Measurements from ENCODE around the gene ZG16. TPM values are rescaled to one million over a fixed set of nuclear protein-coding genes. Genes with fewer than 3 reads are reported as not detected.
A peak's percentile ranks its signal among the peaks of the same experiment; 100 is the strongest.

ZG16 gene
- total RNA-seq, 1 donor from 2014 or later = not detected

- H3K27me3 Mint-ChIP-seq (ENCODE audit: unreplicated experiment) = no peaks in the 10 kb centered on the region
- H3K9me3 Mint-ChIP-seq (ENCODE audit: unreplicated experiment) = no peaks in the 10 kb centered on the region
- DNase-seq (ENCODE audit: extremely low spot score, unreplicated experiment) = no peak
- peak overlapping the region; percentile 94 for H3K4me3 Mint-ChIP-seq (ENCODE audit: unreplicated experiment)
- TF ChIP-seq CTCF (IDR thresholded peaks at IDR 0.05) = no peak
- peaks cover 74% of the 10 kb centered on the region for H3K4me1 Mint-ChIP-seq (ENCODE audit: unreplicated experiment)
- peaks cover 13% of the 10 kb centered on the region for H3K36me3 Mint-ChIP-seq (ENCODE audit: unreplicated experiment)
- H3K27ac Mint-ChIP-seq (ENCODE audit: unreplicated experiment) = peak overlapping the region; percentile 99
Measured at GRCh38 chr16:29816694-29817441, 38.8 kb downstream of the ZG16 start.

- peak overlapping the region; percentile 50 for H3K27ac Mint-ChIP-seq (ENCODE audit: unreplicated experiment)
- no peak for DNase-seq (ENCODE audit: extremely low spot score, unreplicated experiment)
Measured at GRCh38 chr16:29818082-29818481, 40.0 kb downstream of the ZG16 start.

GRCh38 chr16:29819506-29819905, 41.5 kb downstream of the ZG16 start:
- Mint-ChIP-seq H3K4me1 (ENCODE audit: unreplicated experiment) (peaks cover 77% of the 10 kb centered on the region), H3K4me3 (ENCODE audit: unreplicated experiment) (peak overlapping the region; percentile 88)

More at GRCh38 chr16:29818082-29818481, 40.0 kb downstream of the ZG16 start:
- TF ChIP-seq CTCF (IDR thresholded peaks at IDR 0.05) = no peak
- peak overlapping the region; percentile 94 for H3K4me3 Mint-ChIP-seq (ENCODE audit: unreplicated experiment)
- no peaks in the 10 kb centered on the region for H3K9me3 Mint-ChIP-seq (ENCODE audit: unreplicated experiment)
- H3K36me3 Mint-ChIP-seq (ENCODE audit: unreplicated experiment) = peaks cover 13% of the 10 kb centered on the region
- no peaks in the 10 kb centered on the region for H3K27me3 Mint-ChIP-seq (ENCODE audit: unreplicated experiment)
- H3K4me1 Mint-ChIP-seq (ENCODE audit: unreplicated experiment) = peaks cover 76% of the 10 kb centered on the region

GRCh38 chr16:29820271-29820701, 42.2 kb downstream of the ZG16 start, which contains the start of gene MVP:
Gene MVP, plus strand, starts transcription at chr16:29820462. Its CDS starts 10,088 bp downstream, at chr16:29830550.
- peak within 1 kb of the TSS; percentile 96 for H3K27ac Mint-ChIP-seq (ENCODE audit: unreplicated experiment)

More at GRCh38 chr16:29819506-29819905, 41.5 kb downstream of the ZG16 start:
- no peaks in the 10 kb centered on the region for H3K9me3 Mint-ChIP-seq (ENCODE audit: unreplicated experiment)
- DNase-seq (ENCODE audit: extremely low spot score, unreplicated experiment) = no peak
- no peaks in the 10 kb centered on the region for H3K27me3 Mint-ChIP-seq (ENCODE audit: unreplicated experiment)
- peaks cover 13% of the 10 kb centered on the region for H3K36me3 Mint-ChIP-seq (ENCODE audit: unreplicated experiment)
- TF ChIP-seq CTCF (IDR thresholded peaks at IDR 0.05) = no peak
- peak overlapping the region; percentile 96 for H3K27ac Mint-ChIP-seq (ENCODE audit: unreplicated experiment)

More at GRCh38 chr16:29820271-29820701, 42.2 kb downstream of the ZG16 start, which contains the start of gene MVP:
- no peak for DNase-seq (ENCODE audit: extremely low spot score, unreplicated experiment)
- H3K9me3 Mint-ChIP-seq (ENCODE audit: unreplicated experiment) = no peaks in the 10 kb centered on the region
- peaks cover 77% of the 10 kb centered on the region for H3K4me1 Mint-ChIP-seq (ENCODE audit: unreplicated experiment)
- H3K4me3 Mint-ChIP-seq (ENCODE audit: unreplicated experiment) = peak within 1 kb of the TSS; percentile 88
- no peak for TF ChIP-seq CTCF (IDR thresholded peaks at IDR 0.05)
- peaks cover 13% of the 10 kb centered on the region for H3K36me3 Mint-ChIP-seq (ENCODE audit: unreplicated experiment)
- no peaks in the 10 kb centered on the region for H3K27me3 Mint-ChIP-seq (ENCODE audit: unreplicated experiment)
